Neuronal stem cell (in vitro differentiated cells): ENCODE measurements around the gene BBS1.

ENCODE experiments used
- DNase-seq: peaks from one replicate; pipeline ENCODE4 v3.0.0-alpha.2; 2013; ENCODE audit warnings: low spot score
- H2AFZ ChIP-seq: one replicate; pipeline ENCODE4 v1.6.1; 2013; ENCODE audit warnings: mild to moderate bottlenecking, low read length, inconsistent platforms
- H2AK5ac ChIP-seq: 2 replicates; pipeline ENCODE4 v1.6.1; 2013; ENCODE audit warnings: low read depth, mild to moderate bottlenecking, inconsistent platforms, low read length, moderate library complexity, mixed read lengths
- H2BK120ac ChIP-seq: 2 replicates; pipeline ENCODE4 v1.6.1; 2013; ENCODE audit warnings: low read depth, mild to moderate bottlenecking, inconsistent platforms, low read length, moderate library complexity, mixed read lengths
- H2BK12ac ChIP-seq: one replicate; pipeline ENCODE4 v1.6.1; 2013; ENCODE audit warnings: low read length, inconsistent platforms
- H2BK15ac ChIP-seq: 2 replicates; pipeline ENCODE4 v1.6.1; 2013; ENCODE audit warnings: mild to moderate bottlenecking, low read length, inconsistent platforms, mixed read lengths
- H2BK5ac ChIP-seq: one replicate; pipeline ENCODE4 v1.6.1; 2013; ENCODE audit warnings: inconsistent platforms, mild to moderate bottlenecking, low read length, moderate library complexity
- H3K14ac ChIP-seq: one replicate; pipeline ENCODE4 v1.6.1; 2013; ENCODE audit warnings: low read length, inconsistent platforms
- H3K18ac ChIP-seq: 2 replicates; pipeline ENCODE4 v1.6.1; 2013; ENCODE audit warnings: low read length, inconsistent platforms
- H3K23ac ChIP-seq: 2 replicates; pipeline ENCODE4 v1.6.1; 2013; ENCODE audit warnings: low read depth, mild to moderate bottlenecking, mixed read lengths, low read length, inconsistent platforms; ENCODE audit not compliant: poor library complexity
- H3K27ac ChIP-seq: replicated peaks from 3 replicates; pipeline ENCODE4 v1.5.1; 2013; ENCODE audit warnings: low read length, inconsistent platforms
- H3K27me3 ChIP-seq, 3 experiments: 2 replicates each; pipeline ENCODE4 v1.6.1; 2013; ENCODE audit warnings: low read length in 3 of 3, mild to moderate bottlenecking in 2 of 3, inconsistent platforms in 1 of 3, low read depth in 1 of 3, mixed read lengths in 1 of 3, moderate library complexity in 1 of 3; ENCODE audit not compliant: control insufficient read depth in 3 of 3, insufficient read depth in 3 of 3
- H3K36me3 ChIP-seq, 2 donors: replicated peaks in 1 of 2; 2 replicates each; pipeline ENCODE4 v1.6.1; 2013; ENCODE audit warnings: low read length in 2 of 2; ENCODE audit not compliant: control insufficient read depth in 2 of 2, insufficient read depth in 2 of 2
- H3K4ac ChIP-seq: 2 replicates; pipeline ENCODE4 v1.6.1; 2013; ENCODE audit warnings: inconsistent platforms, mild to moderate bottlenecking, low read length, moderate library complexity
- H3K4me1 ChIP-seq, 2 donors: 1 replicate in 1 of 2; 2 replicates in 1 of 2; pipeline ENCODE4 v1.6.1; 2013; ENCODE audit warnings: low read length in 2 of 2, low read depth in 1 of 2; ENCODE audit not compliant: control insufficient read depth in 2 of 2, insufficient read depth in 1 of 2
- H3K4me2 ChIP-seq: one replicate; pipeline ENCODE4 v1.6.1; 2013; ENCODE audit warnings: mild to moderate bottlenecking, low read length, inconsistent platforms; ENCODE audit not compliant: insufficient read depth, poor library complexity, severe bottlenecking
- H3K4me3 ChIP-seq, 2 donors: 2 replicates each; pipeline ENCODE4 v1.5.1; 2013; ENCODE audit warnings: low read length in 2 of 2, mild to moderate bottlenecking in 2 of 2, inconsistent platforms in 1 of 2, moderate library complexity in 1 of 2
- H3K79me1 ChIP-seq: one replicate; pipeline ENCODE4 v1.6.1; 2013; ENCODE audit warnings: low read depth, mild to moderate bottlenecking, inconsistent platforms, low read length, moderate library complexity
- H3K9ac ChIP-seq: one replicate; pipeline ENCODE4 v1.6.1; 2013; ENCODE audit warnings: mild to moderate bottlenecking, low read depth, low read length, inconsistent platforms; ENCODE audit not compliant: poor library complexity
- H3K9me3 ChIP-seq, 2 donors: replicated peaks in 1 of 2; 2 replicates each; pipeline versions ENCODE3 to v1.6.1; 2013; ENCODE audit warnings: low read length in 2 of 2, mild to moderate bottlenecking in 2 of 2, inconsistent platforms in 1 of 2, low read depth in 1 of 2, mixed read lengths in 1 of 2, moderate library complexity in 1 of 2; ENCODE audit not compliant: control insufficient read depth in 2 of 2, insufficient read depth in 1 of 2
- H4K8ac ChIP-seq: one replicate; pipeline ENCODE4 v1.6.1; 2013; ENCODE audit warnings: low read depth, mild to moderate bottlenecking, inconsistent platforms, low read length, moderate library complexity
- H4K91ac ChIP-seq: one replicate; pipeline ENCODE4 v1.6.1; 2013; ENCODE audit warnings: low read length, low read depth, mild to moderate bottlenecking, inconsistent platforms; ENCODE audit not compliant: poor library complexity
- WGBS, 2 donors: extraction: QIAGEN DNeasy Blood & Tissue Kit; methylation state at CpG; one replicate each; pipeline ENCODE4 v1.1.7; 2013; ENCODE audit warnings: missing lambda C conversion rate in 2 of 2, mixed read lengths in 1 of 2; ENCODE audit not compliant: insufficient read length in 2 of 2, insufficient replicate concordance in 1 of 2; ENCODE audit errors: extremely low coverage in 2 of 2; 5-methylcytosine and 5-hydroxymethylcytosine counted together

The BBS1 gene

GRCh38 chr11:66510990-66511339, 530 bp downstream of the BBS1 start:
- Histone ChIP-seq H3K18ac (no peak overlapping the region), H3K4me3 (peak overlapping the region; percentile 81 to 93), H2BK120ac (no peak overlapping the region), H4K8ac (no peak overlapping the region), H2AK5ac (no peak overlapping the region), H3K9me3 (no peaks in the 10 kb centered on the region), H3K14ac (no peak overlapping the region), H4K91ac (no peak overlapping the region), H3K27ac (no peak overlapping the region), H3K27me3 (no peaks in the 10 kb centered on the region), H3K9ac (peak overlapping the region; percentile 66), H3K4me1 (peaks cover 2% of the 10 kb centered on the region in 2 donors), H3K79me1 (peaks cover 3% of the 10 kb centered on the region), H2AFZ (peak overlapping the region; percentile 95), H3K23ac (no peak overlapping the region), H2BK12ac (no peak overlapping the region), H2BK5ac (no peak overlapping the region), H3K4me2 (peak overlapping the region; percentile 85), H3K36me3 (peaks cover 20 to 48% of the 10 kb centered on the region in 2 donors), H2BK15ac (no peak overlapping the region), H3K4ac (no peak overlapping the region)
- no CpG with 5 or more reads among the region's 5 CpGs for whole genome bisulfite sequencing, 2 donors
- no peak for DNase-seq

- Histone ChIP-seq H3K9ac (no peak overlapping the region), H3K4me3 (no peak overlapping the region), H2BK120ac (peak overlapping the region; percentile 31), H2AFZ (no peak overlapping the region), H3K4ac (no peak overlapping the region), H3K23ac (peak overlapping the region; percentile 55), H3K18ac (no peak overlapping the region), H4K8ac (no peak overlapping the region), H3K27ac (no peak overlapping the region), H2BK5ac (no peak overlapping the region), H3K27me3 (no peaks in the 10 kb centered on the region), H4K91ac (no peak overlapping the region), H3K36me3 (peaks cover 27 to 58% of the 10 kb centered on the region in 2 donors), H2AK5ac (no peak overlapping the region), H3K4me1 (no peaks in the 10 kb centered on the region), H3K14ac (peak overlapping the region; percentile 38), H3K79me1 (no peaks in the 10 kb centered on the region), H2BK12ac (no peak overlapping the region), H3K9me3 (no peaks in the 10 kb centered on the region), H2BK15ac (no peak overlapping the region), H3K4me2 (no peak overlapping the region)
- WGBS, 2 donors = no CpG with 5 or more reads among the region's 11 CpGs
- no peak for DNase-seq
Measured at GRCh38 chr11:66523611-66524010, 13.2 kb downstream of the BBS1 start.

- Histone ChIP-seq H3K27ac (no peak overlapping the region), H3K27me3 (no peaks in the 10 kb centered on the region), H2AK5ac (no peak overlapping the region), H2BK12ac (no peak overlapping the region), H3K23ac (no peak overlapping the region), H3K4me3 (no peak overlapping the region), H3K4ac (no peak overlapping the region), H2AFZ (no peak overlapping the region), H4K8ac (no peak overlapping the region), H3K4me1 (no peaks in the 10 kb centered on the region), H3K9ac (no peak overlapping the region), H3K4me2 (no peak overlapping the region), H3K14ac (no peak overlapping the region), H2BK15ac (no peak overlapping the region), H3K36me3 (peaks cover 27 to 50% of the 10 kb centered on the region in 2 donors), H3K79me1 (no peaks in the 10 kb centered on the region), H2BK120ac (no peak overlapping the region), H4K91ac (no peak overlapping the region), H2BK5ac (no peak overlapping the region), H3K18ac (no peak overlapping the region), H3K9me3 (no peaks in the 10 kb centered on the region)
- DNase-seq = no peak
- WGBS, 2 donors = no CpG with 5 or more reads among the region's 10 CpGs
Measured at GRCh38 chr11:66524304-66525040, 14.0 kb downstream of the BBS1 start.

GRCh38 chr11:66529069-66529468, 18.6 kb downstream of the BBS1 start:
- Histone ChIP-seq H3K4me3 (no peak overlapping the region), H3K4me1 (no peaks in the 10 kb centered on the region), H2BK12ac (no peak overlapping the region), H3K9ac (no peak overlapping the region), H2BK5ac (no peak overlapping the region), H2BK120ac (no peak overlapping the region), H2AK5ac (no peak overlapping the region), H3K23ac (no peak overlapping the region), H2AFZ (no peak overlapping the region), H3K4me2 (no peak overlapping the region), H2BK15ac (no peak overlapping the region), H3K27me3 (no peaks in the 10 kb centered on the region), H4K8ac (peak overlapping the region; percentile 72), H3K4ac (no peak overlapping the region), H3K14ac (no peak overlapping the region), H3K36me3 (peaks cover 20 to 28% of the 10 kb centered on the region in 2 donors), H3K18ac (peak overlapping the region; percentile 57), H4K91ac (no peak overlapping the region), H3K79me1 (peaks cover 3% of the 10 kb centered on the region), H3K9me3 (no peaks in the 10 kb centered on the region), H3K27ac (no peak overlapping the region)
- no CpG with 5 or more reads among the region's 10 CpGs for WGBS, 2 donors
- no peak for DNase-seq
